ENCODE data around the gene ADK. TPM values are rescaled to one million over a fixed set of nuclear protein-coding genes. Genes with fewer than 3 reads are reported as not detected.

The ADK gene
- total and polyA plus RNA-seq, 2 experiments from 2014 or later, result 39.9 to 53.0 TPM

GRCh38 chr10:74485283-74485682, 334.3 kb downstream of the ADK start:
- no peaks in the 10 kb centered on the region for H3K9me2 ChIP-seq (ENCODE audit: insufficient read depth)
- H3K36me3 Mint-ChIP-seq (ENCODE audit: low read depth), result peaks cover 14% of the 10 kb centered on the region
- no peaks in the 10 kb centered on the region for H3K79me2 ChIP-seq (replicated peaks; ENCODE audit: insufficient read depth)
- no peaks in the 10 kb centered on the region for H3F3A ChIP-seq (replicated peaks; ENCODE audit: low read depth)
- H4K20me1 ChIP-seq (replicated peaks; ENCODE audit: insufficient read depth), result 0 out of 2 replicates have a peak, but pooled peaks cover 3% of the 10 kb centered on the region
- DNase-seq (ENCODE audit: low spot score) (no peak), ATAC-seq (no peak)
- no peaks in the 10 kb centered on the region for H3K36me3 ChIP-seq (ENCODE audit: insufficient read depth)
- H3K4me2 ChIP-seq, result no peak overlapping the region
- H3K9me3 Mint-ChIP-seq, result peaks cover 5% of the 10 kb centered on the region; the same call in 2 of the 3 replicates
- no peaks in the 10 kb centered on the region for H3K27me3 Mint-ChIP-seq (ENCODE audit: insufficient read depth, low read depth, poor library complexity)
- no peaks in the 10 kb centered on the region for H3K27me3 ChIP-seq (ENCODE audit: insufficient read depth)
- H3K27ac Mint-ChIP-seq, result no peak overlapping the region
- H3K4me3 ChIP-seq, result no peak overlapping the region
- no peaks in the 10 kb centered on the region for H3K4me1 Mint-ChIP-seq
- no peak overlapping the region for H3K4me3 Mint-ChIP-seq
- no peak overlapping the region for H2AFZ ChIP-seq
- H3K27ac ChIP-seq (ENCODE audit: low read depth), result no peak overlapping the region
- no peak for TF ChIP-seq CREB1 (CRISPR knock-in tag; IDR thresholded peaks at IDR 0.05; ENCODE audit: low read depth)
- no peak for TF ChIP-seq EZH2 (IDR thresholded peaks at IDR 0.05; ENCODE audit: low read depth, unreplicated experiment)
- no peak for TF ChIP-seq ZNF331 (CRISPR knock-in tag; IDR thresholded peaks at IDR 0.05; ENCODE audit: low read depth)
- TF ChIP-seq ZNF114 (CRISPR knock-in tag; IDR thresholded peaks at IDR 0.05), result no peak
- no peak for TF ChIP-seq NANOG (IDR thresholded peaks at IDR 0.05; ENCODE audit: borderline replicate concordance)
- no peak for TF ChIP-seq JUNB (IDR thresholded peaks at IDR 0.05; ENCODE audit: unreplicated experiment)
- TF ChIP-seq CTCF (conservative IDR thresholded peaks at IDR 0.05; ENCODE audit: low read depth in 2 of 2), result no peak
- TF ChIP-seq ZNF462 (CRISPR knock-in tag; IDR thresholded peaks at IDR 0.05), result no peak
- TF ChIP-seq STAT1 (IDR thresholded peaks at IDR 0.05; ENCODE audit: unreplicated experiment), result no peak
- TF ChIP-seq ETS1 (IDR thresholded peaks at IDR 0.05), result no peak
- no peak for TF ChIP-seq REST (IDR thresholded peaks at IDR 0.05; ENCODE audit: unreplicated experiment)
- TF ChIP-seq EZH2phosphoT487 (IDR thresholded peaks at IDR 0.05; ENCODE audit: unreplicated experiment), result no peak
- no peaks in the 10 kb centered on the region for H3K4me1 ChIP-seq (ENCODE audit: insufficient read depth)
